OCI-LY7 (cell line): ENCODE results near the gene GSS. TPM values are rescaled to one million over a fixed set of nuclear protein-coding genes. Genes with fewer than 3 reads are reported as not detected.

ENCODE experiments used
- BruUV-seq: library from RNA; stranded (reverse); fragments of 400-500 nt; replicated peaks from 2 replicates; lab custom pipeline; 2021; lab: Mats Ljungman, UMichigan
- CTCF ChIA-PET: fragments of 300-600 bp; sonication (Branson Sonifier 250); formaldehyde crosslinking; loops from one replicate; lab custom pipeline; 2022; ENCODE audit warnings: antibody characterized with exemption; ENCODE audit not compliant: unreplicated experiment; lab: Charles Lee
- POLR2A ChIA-PET: fragments of 300-600 bp; sonication (Branson Sonifier 250); formaldehyde crosslinking; loops from one replicate; lab custom pipeline; 2022; ENCODE audit warnings: antibody characterized with exemption; lab: Charles Lee
- DNase-seq: peaks from one replicate; pipeline ENCODE4 v3.0.0-alpha.2; 2015; ENCODE audit warnings: low spot score
- H2AFZ ChIP-seq: fragments of 200-600 bp; sonication (generic), shearing (Covaris generic); 2 replicates; pipeline ENCODE4 v1.6.1; 2014; ENCODE audit warnings: mild to moderate bottlenecking, antibody characterized with exemption, low read length, moderate library complexity
- H3K27ac ChIP-seq: fragments of 200-600 bp; sonication (generic); 2 replicates; pipeline ENCODE4 v1.5.1; 2014; ENCODE audit warnings: mixed run types, low read depth, mild to moderate bottlenecking, moderate library complexity, low read length, inconsistent platforms; ENCODE audit not compliant: poor library complexity, severe bottlenecking
- H3K36me3 ChIP-seq: fragments of 200-600 bp; sonication (generic); 2 replicates; pipeline ENCODE4 v1.6.1; 2014; ENCODE audit warnings: mild to moderate bottlenecking, antibody characterized with exemption, low read length, moderate library complexity, mixed read lengths; ENCODE audit not compliant: insufficient read depth
- H3K4me1 ChIP-seq: fragments of 200-600 bp; sonication (generic); 2 replicates; pipeline ENCODE4 v1.5.1; 2014; ENCODE audit warnings: mild to moderate bottlenecking, low read length; ENCODE audit not compliant: insufficient read depth, poor library complexity, severe bottlenecking
- H3K4me2 ChIP-seq: fragments of 200-600 bp; sonication (generic); 2 replicates; pipeline ENCODE4 v1.6.1; 2014; ENCODE audit warnings: mild to moderate bottlenecking, low read length
- H3K4me3 ChIP-seq: fragments of 200-600 bp; sonication (generic); 2 replicates; pipeline ENCODE4 v1.5.1; 2014; ENCODE audit warnings: mild to moderate bottlenecking, low read depth, low read length; ENCODE audit not compliant: poor library complexity, severe bottlenecking
- H3K79me2 ChIP-seq: fragments of 200-600 bp; sonication (generic); 2 replicates; pipeline ENCODE4 v1.6.1; 2016; ENCODE audit warnings: low read depth, mild to moderate bottlenecking, low read length, moderate library complexity, mixed read lengths; ENCODE audit not compliant: insufficient read depth
- H3K9me2 ChIP-seq: fragments of 200-600 bp; sonication (generic); 2 replicates; pipeline ENCODE4 v1.6.1; 2016; ENCODE audit warnings: mild to moderate bottlenecking, low read length, mixed read lengths; ENCODE audit not compliant: insufficient read depth
- H3K9me3 ChIP-seq: fragments of 200-600 bp; sonication (generic); 2 replicates; pipeline ENCODE4 v1.6.1; 2014; ENCODE audit warnings: mild to moderate bottlenecking, mixed run types, low read length, mixed read lengths
- H4K20me1 ChIP-seq: fragments of 200-600 bp; sonication (generic); 2 replicates; pipeline ENCODE4 v1.6.1; 2014; ENCODE audit warnings: mild to moderate bottlenecking, antibody characterized with exemption, low read length, moderate library complexity, mixed read lengths; ENCODE audit not compliant: insufficient read depth
- CTCF ChIP-seq: fragments of 200-600 bp; sonication (generic); conservative IDR thresholded peaks from 2 replicates; pipeline ENCODE4 v1.5.1; 2014; ENCODE audit warnings: mild to moderate bottlenecking, antibody characterized with exemption, low read length, moderate library complexity, mixed read lengths
- EZH2phosphoT487 ChIP-seq: fragments of 200-600 bp; sonication (generic); IDR thresholded peaks from 2 replicates; pipeline ENCODE4 v1.6.1; 2018; ENCODE audit warnings: low read depth, borderline replicate concordance, mild to moderate bottlenecking, mixed run types, antibody characterized with exemption, low read length, moderate library complexity, mixed read lengths
- intact Hi-C: fragments of 100-400 bp; cut with micrococcal nuclease; formaldehyde crosslinking; loops from one replicate; pipeline ENCODE4 v1.10.0; 2022; ENCODE audit not compliant: unreplicated experiment
- total RNA-seq, 2 experiments: library from RNA; depleted of rRNA in 1 of 2; stranded (reverse); fragments of >200 nt in 1 of 2; shearing (Covaris generic) in 1 of 2; gene quantifications; 2 replicates each; pipeline ENCODE4 v1.2.3, GENCODE V29; 2014 to 2022

Gene GSS
- total RNA-seq, 2 experiments from 2014 or later: 78.7 to 91.4 TPM

- TF ChIP-seq CTCF: no peak
- TF ChIP-seq EZH2phosphoT487: no peak
- ChIA-PET CTCF (interaction anchor here (1.2 kb wide), 1 partner anchor 98 kb away, joined by 3 read pairs; no protein-coding TSS in a partner anchor), POLR2A (interaction anchor here (0.6 kb wide), 1 partner anchor 167 kb away, joined by 3 read pairs; no protein-coding TSS in a partner anchor)
- no peak overlapping the region for H3K4me2 ChIP-seq
- no peaks in the 10 kb centered on the region for H3K9me3 ChIP-seq
- H3K4me3 ChIP-seq: no peak overlapping the region
- no peaks in the 10 kb centered on the region for H3K79me2 ChIP-seq
- no peak for DNase-seq
- no peak overlapping the region for H3K27ac ChIP-seq
- H3K9me2 ChIP-seq: no peaks in the 10 kb centered on the region
- no peak overlapping the region for H2AFZ ChIP-seq
- H3K36me3 ChIP-seq: no peaks in the 10 kb centered on the region
- H4K20me1 ChIP-seq: no peaks in the 10 kb centered on the region
- intact Hi-C loops: no loop called here
- BruUV-seq: no TSS peak
- H3K4me1 ChIP-seq: peaks cover 11% of the 10 kb centered on the region
Measured at GRCh38 chr20:34971561-34972235, 16.1 kb upstream of the GSS start.

GRCh38 chr20:34970846-34971560, 15.4 kb upstream of the GSS start:
- no peaks in the 10 kb centered on the region for H3K79me2 ChIP-seq
- no TSS peak for BruUV-seq
- H3K9me2 ChIP-seq: no peaks in the 10 kb centered on the region
- no peaks in the 10 kb centered on the region for H3K36me3 ChIP-seq
- no peak overlapping the region for H3K27ac ChIP-seq
- no peaks in the 10 kb centered on the region for H4K20me1 ChIP-seq
- H3K4me2 ChIP-seq: no peak overlapping the region
- no peaks in the 10 kb centered on the region for H3K9me3 ChIP-seq
- TF ChIP-seq EZH2phosphoT487 (no peak), CTCF (no peak)
- ChIA-PET POLR2A (interaction anchor here (0.6 kb wide), 1 partner anchor 969 kb away, joined by 3 read pairs; no protein-coding TSS in a partner anchor), CTCF (no interaction called here)
- no peak overlapping the region for H2AFZ ChIP-seq
- intact Hi-C loops: no loop called here
- H3K4me1 ChIP-seq: peaks cover 4% of the 10 kb centered on the region
- H3K4me3 ChIP-seq: no peak overlapping the region
- no peak for DNase-seq
